NB4 (cell line): ENCODE results near the gene CDC27.
A peak's percentile ranks its signal among the peaks of the same experiment; 100 is the strongest.

Experiments
- DNase-seq: peaks from one replicate; pipeline ENCODE4 v3.0.0; 2010; ENCODE audit warnings: low read depth
- H3K4me3 ChIP-seq: one replicate; pipeline ENCODE4 v1.5.1; 2011; ENCODE audit warnings: mild to moderate bottlenecking, low read depth, low read length, moderate library complexity
- MYC ChIP-seq: IDR thresholded peaks from 2 replicates; pipeline ENCODE4 v1.6.1; 2011; ENCODE audit warnings: low read depth, low read length
- POLR2A ChIP-seq: IDR thresholded peaks from 2 replicates; pipeline ENCODE4 v1.6.1; 2011; ENCODE audit warnings: mild to moderate bottlenecking; ENCODE audit not compliant: insufficient read length; ENCODE audit errors: extremely low read depth
- TF ChIP-seq, protein P1 (sequence below): IDR thresholded peaks from one replicate; pipeline ENCODE4 v1.5.1; 2012; ENCODE audit warnings: low read depth, low read length
- TF ChIP-seq, protein P2 (sequence below): IDR thresholded peaks from 2 replicates; pipeline ENCODE4 v1.6.1; 2011; ENCODE audit warnings: low read depth, low read length

CDC27 gene

DNA sequence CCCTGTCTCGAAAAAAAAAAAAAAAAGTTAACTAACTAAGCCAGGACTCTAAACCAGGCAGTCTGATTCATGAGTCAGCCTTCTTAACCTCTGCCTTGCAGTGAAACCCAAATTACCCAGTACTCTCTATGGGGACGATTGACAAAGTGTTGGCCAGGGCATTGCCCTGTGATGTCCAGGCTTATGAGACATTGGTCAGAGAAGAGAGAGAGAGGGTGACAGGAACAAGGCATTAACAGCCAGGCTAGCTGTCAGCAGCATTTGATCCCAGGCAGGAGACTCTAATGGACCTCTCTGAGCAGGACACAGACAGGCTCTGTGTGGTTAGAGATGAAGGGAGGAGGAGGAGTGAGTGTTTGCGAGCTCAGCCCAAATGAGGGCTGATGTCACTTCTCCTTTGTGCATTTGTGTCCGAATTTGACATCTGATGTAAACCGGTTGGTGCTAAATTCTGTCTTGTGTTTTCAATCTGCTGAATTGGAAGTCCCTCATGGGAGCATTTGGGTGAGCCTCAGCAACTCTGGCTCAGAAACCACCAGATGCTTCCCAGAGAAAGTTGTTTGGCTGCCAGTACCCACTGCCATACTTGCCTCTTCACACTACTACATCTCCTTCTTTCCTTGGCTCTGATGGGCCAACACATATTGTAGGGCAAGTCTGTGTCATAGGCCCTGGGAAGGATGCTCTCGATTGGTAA is 15.8 kb upstream of the CDC27 start:
- no peak overlapping the region for H3K4me3 ChIP-seq
- TF ChIP-seq POLR2A (no peak), MYC (no peak)
- TF ChIP-seq, protein P1, sequence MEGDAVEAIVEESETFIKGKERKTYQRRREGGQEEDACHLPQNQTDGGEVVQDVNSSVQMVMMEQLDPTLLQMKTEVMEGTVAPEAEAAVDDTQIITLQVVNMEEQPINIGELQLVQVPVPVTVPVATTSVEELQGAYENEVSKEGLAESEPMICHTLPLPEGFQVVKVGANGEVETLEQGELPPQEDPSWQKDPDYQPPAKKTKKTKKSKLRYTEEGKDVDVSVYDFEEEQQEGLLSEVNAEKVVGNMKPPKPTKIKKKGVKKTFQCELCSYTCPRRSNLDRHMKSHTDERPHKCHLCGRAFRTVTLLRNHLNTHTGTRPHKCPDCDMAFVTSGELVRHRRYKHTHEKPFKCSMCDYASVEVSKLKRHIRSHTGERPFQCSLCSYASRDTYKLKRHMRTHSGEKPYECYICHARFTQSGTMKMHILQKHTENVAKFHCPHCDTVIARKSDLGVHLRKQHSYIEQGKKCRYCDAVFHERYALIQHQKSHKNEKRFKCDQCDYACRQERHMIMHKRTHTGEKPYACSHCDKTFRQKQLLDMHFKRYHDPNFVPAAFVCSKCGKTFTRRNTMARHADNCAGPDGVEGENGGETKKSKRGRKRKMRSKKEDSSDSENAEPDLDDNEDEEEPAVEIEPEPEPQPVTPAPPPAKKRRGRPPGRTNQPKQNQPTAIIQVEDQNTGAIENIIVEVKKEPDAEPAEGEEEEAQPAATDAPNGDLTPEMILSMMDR, result no peak
- TF ChIP-seq, protein P2, sequence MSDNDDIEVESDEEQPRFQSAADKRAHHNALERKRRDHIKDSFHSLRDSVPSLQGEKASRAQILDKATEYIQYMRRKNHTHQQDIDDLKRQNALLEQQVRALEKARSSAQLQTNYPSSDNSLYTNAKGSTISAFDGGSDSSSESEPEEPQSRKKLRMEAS, result no peak
- peak; percentile 60 for DNase-seq

DNA sequence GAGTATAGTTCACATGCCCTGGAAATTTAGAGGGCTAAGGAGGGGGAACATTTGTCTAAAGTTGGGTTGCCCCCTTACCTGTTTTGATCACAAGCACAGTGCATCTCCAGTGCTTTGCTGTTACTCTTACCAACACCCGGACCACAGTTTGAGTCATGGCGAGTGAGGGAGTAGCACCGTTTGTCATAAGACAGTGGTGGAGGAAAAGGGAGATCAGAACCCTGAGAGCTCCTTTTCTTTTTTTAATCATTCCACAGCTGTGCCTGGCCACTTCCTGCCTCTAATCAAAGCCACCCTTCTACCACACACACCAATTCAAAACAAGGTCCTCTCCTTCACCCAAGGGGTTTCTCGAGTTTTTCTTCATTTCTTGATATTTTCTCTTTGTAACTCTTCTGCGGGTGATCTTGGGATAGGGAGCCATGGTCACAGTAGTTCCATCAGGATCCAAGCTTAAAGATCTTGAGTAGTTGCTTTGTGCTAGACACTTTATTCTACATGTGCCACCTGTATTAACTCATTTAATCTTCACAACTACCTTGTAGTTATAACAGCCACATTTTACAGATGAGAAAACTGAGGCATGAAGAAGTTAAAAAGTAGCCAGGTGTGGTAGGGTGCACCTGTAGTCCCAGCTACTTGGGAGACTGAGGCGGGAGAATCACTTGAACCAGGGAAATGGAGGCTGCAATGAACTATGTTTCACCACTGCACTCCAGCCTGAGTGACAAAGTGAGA is 15.1 kb upstream of the CDC27 start:
- no peak overlapping the region for H3K4me3 ChIP-seq
- peak; percentile 45 for DNase-seq
- TF ChIP-seq POLR2A (no peak), MYC (no peak)
- TF ChIP-seq, protein P2, result no peak
- TF ChIP-seq, protein P1, result no peak

DNA sequence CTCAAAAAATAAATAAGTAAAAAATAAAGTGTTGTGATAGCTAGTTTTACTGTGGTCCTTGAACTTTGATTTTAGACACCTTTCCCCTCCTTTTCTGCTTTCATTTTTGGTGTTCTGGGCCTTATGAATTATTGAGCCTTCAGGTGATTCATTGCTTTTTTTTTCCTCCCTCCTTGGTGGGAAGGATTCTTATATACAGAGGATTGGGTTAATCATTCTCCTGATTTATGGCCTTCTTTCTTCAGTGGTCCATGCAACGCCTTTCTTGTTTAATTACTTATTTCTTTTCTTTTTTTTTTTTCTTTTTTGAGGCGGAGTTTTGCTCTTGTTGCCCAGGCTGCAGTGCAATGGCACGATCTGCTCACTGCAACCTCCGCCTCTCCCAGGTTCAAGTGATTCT is 12.1 kb upstream of the CDC27 start:
- TF ChIP-seq POLR2A (no peak), MYC (no peak)
- TF ChIP-seq, protein P2, result no peak
- TF ChIP-seq, protein P1, result no peak
- no peak overlapping the region for H3K4me3 ChIP-seq
- no peak for DNase-seq

DNA sequence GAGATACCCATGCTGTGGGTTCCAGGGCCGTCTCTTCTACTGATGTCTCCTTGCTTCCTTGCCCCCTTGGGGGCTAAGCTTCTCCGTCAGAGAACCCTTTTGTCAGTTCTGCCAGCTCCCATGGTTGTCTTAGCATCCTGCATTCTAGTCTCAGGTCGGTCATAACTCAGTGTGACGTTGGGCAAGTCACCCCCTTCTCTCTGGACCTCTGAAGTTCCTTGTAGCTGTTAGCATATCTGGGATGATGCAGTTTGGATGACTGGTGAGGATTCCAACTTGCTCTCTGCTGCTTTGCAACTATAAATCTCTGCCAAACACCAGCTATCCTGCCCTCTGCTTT is 11.2 kb upstream of the CDC27 start:
- DNase-seq, result peak; percentile 25
- TF ChIP-seq, protein P2, result no peak
- TF ChIP-seq POLR2A (no peak), MYC (no peak)
- TF ChIP-seq, protein P1, result no peak
- H3K4me3 ChIP-seq, result no peak overlapping the region

DNA sequence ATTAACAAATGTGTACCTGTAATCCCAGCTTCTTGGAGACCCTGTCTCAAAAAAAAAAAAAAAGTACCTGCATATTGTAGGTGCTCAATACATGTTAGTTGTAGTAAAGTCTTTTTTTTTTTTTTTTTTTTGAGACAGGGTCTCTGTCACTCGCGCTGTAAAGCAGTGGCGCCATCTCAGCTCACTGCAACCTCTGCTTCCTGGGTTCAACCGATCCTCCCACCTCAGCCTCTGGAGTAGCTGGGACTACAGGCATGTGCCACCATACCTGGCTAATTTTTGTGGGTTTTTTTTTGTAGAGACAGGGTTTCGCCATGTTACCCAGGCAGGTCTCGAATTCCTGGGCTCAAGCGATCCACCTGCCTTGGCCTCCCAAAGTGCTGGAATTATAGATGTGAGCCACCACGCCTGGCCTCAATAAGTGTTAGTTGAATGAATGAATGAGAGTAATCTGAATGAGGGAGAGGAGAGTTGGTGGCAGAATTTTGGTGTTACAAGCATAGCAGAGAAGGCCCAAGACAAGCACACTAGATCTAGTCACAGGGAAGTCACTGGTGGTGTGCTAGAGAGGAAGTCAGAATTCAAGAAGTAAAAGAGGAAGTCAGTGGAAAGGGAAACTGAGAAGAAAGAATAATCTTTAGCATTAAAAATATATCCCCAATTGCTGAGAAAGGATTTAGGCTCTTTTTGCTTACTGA is 10.7 kb upstream of the CDC27 start:
- H3K4me3 ChIP-seq, result no peak overlapping the region
- TF ChIP-seq POLR2A, result no peak
- TF ChIP-seq, protein P2, result 0 out of 2 replicates have a peak, but pooled peaks have one; percentile 16
- 0 out of 2 replicates have a peak, but pooled peaks have one; percentile 37 for TF ChIP-seq MYC
- TF ChIP-seq, protein P1, result no peak
- peak; percentile 76 for DNase-seq
